HG02870 (cell line): Measurements from ENCODE around the gene LACC1.

ENCODE experiments used
- ATAC-seq: cut with Tn5 transposase; IDR thresholded peaks from one replicate; pipeline ENCODE4 v1.9.1; 2021; ENCODE audit warnings: mild to moderate bottlenecking, moderate library complexity; ENCODE audit not compliant: unreplicated experiment

Gene LACC1

GRCh38 chr13:43939086-43939485, 59.4 kb downstream of the LACC1 start:
- ATAC-seq = no peak

GRCh38 chr13:43942286-43942685, 62.6 kb downstream of the LACC1 start:
- no peak for ATAC-seq
